ENCODE measurements around the gene GGT6.
"Not testable (repeated sequence)": the region's sequence is repeated elsewhere in the genome, so short reads cannot be mapped to it uniquely, and the experiment has no call there.

GGT6 gene

GRCh38 chr17:4592240-4593005 lies 32.0 kb upstream of the GGT6 start:
- DNase-seq (ENCODE audit: low spot score) = no peak

GRCh38 chr17:4591529-4591928 lies 31.2 kb upstream of the GGT6 start:
- DNase-seq (ENCODE audit: low spot score) = no peak

- no peak for DNase-seq (ENCODE audit: low spot score)
These were observed 30.6 kb upstream of the GGT6 start for GRCh38 chr17:4590981-4591453.

GRCh38 chr17:4590042-4590441 lies 29.7 kb upstream of the GGT6 start:
- not testable (repeated sequence) for DNase-seq (ENCODE audit: low spot score)

GRCh38 chr17:4588898-4589625 lies 28.7 kb upstream of the GGT6 start:
- no peak for DNase-seq (ENCODE audit: low spot score)

- no peak for DNase-seq (ENCODE audit: low spot score)
These were observed 28.0 kb upstream of the GGT6 start for GRCh38 chr17:4588391-4588790.

- no peak for DNase-seq (ENCODE audit: low spot score)
These were observed 27.4 kb upstream of the GGT6 start for GRCh38 chr17:4587803-4588202.

GRCh38 chr17:4587195-4587594 lies 26.8 kb upstream of the GGT6 start:
- no peak for DNase-seq (ENCODE audit: low spot score)

GRCh38 chr17:4586043-4586442 lies 25.7 kb upstream of the GGT6 start:
- DNase-seq (ENCODE audit: low spot score) = no peak

- DNase-seq (ENCODE audit: low spot score) = no peak
These were observed 25.2 kb upstream of the GGT6 start for GRCh38 chr17:4585638-4585994.

GRCh38 chr17:4584917-4585637 lies 24.7 kb upstream of the GGT6 start:
- no peak for DNase-seq (ENCODE audit: low spot score)

- DNase-seq (ENCODE audit: low spot score) = no peak
These were observed 23.9 kb upstream of the GGT6 start, which contains the start of gene SMTNL2 for GRCh38 chr17:4584101-4584916. TSS of gene SMTNL2 (plus strand) at chr17:4584529. CDS start at chr17:4584606, 77 bp downstream.

GRCh38 chr17:4583782-4584100 lies 23.4 kb upstream of the GGT6 start:
- no peak for DNase-seq (ENCODE audit: low spot score)

- no peak for DNase-seq (ENCODE audit: low spot score)
These were observed 22.8 kb upstream of the GGT6 start for GRCh38 chr17:4583206-4583605.

- DNase-seq (ENCODE audit: low spot score) = no peak
These were observed 22.3 kb upstream of the GGT6 start for GRCh38 chr17:4582691-4583090.

- DNase-seq (ENCODE audit: low spot score) = no peak
These were observed 21.7 kb upstream of the GGT6 start for GRCh38 chr17:4582101-4582501.

GRCh38 chr17:4580291-4580690 lies 19.9 kb upstream of the GGT6 start:
- DNase-seq (ENCODE audit: low spot score) = no peak

GRCh38 chr17:4579678-4580077 lies 19.3 kb upstream of the GGT6 start:
- DNase-seq (ENCODE audit: low spot score) = no peak

GRCh38 chr17:4578349-4578748 lies 18.0 kb upstream of the GGT6 start:
- not testable (repeated sequence) for DNase-seq (ENCODE audit: low spot score)

- no peak for DNase-seq (ENCODE audit: low spot score)
These were observed 17.1 kb upstream of the GGT6 start for GRCh38 chr17:4577386-4577993.

- DNase-seq (ENCODE audit: low spot score) = no peak
These were observed 16.4 kb upstream of the GGT6 start for GRCh38 chr17:4576729-4577322.

All from CD4-positive, alpha-beta T cell treated with Interleukin-6 at 100 ng/mL for 8 hours (primary cell).